GM23338 (cell line): ENCODE data around the gene SMG7. TPM values are rescaled to one million over a fixed set of nuclear protein-coding genes. Genes with fewer than 3 reads are reported as not detected.

Experiments used
- ATAC-seq: fragments of 200-7000 bp; cut with Tn5 transposase; 3 replicates; pipeline ENCODE4 v1.9.1; 2020
- DNase-seq: peaks from one replicate; pipeline ENCODE4 v3.0.0-alpha.2; 2015; ENCODE audit warnings: low spot score
- H2AFZ ChIP-seq: fragments of 200-600 bp; sonication (generic); 2 replicates; pipeline ENCODE4 v1.8.0; 2016; ENCODE audit warnings: antibody characterized with exemption, mild to moderate bottlenecking, moderate library complexity
- H3F3A ChIP-seq: fragments of 200-600 bp; sonication (generic); replicated peaks from 2 replicates; pipeline ENCODE4 v1.8.0; 2017; ENCODE audit warnings: antibody characterized with exemption, mixed run types, low read depth
- H3K27ac ChIP-seq: fragments of 200-600 bp; sonication (generic); 2 replicates; pipeline ENCODE4 v1.6.1; 2016; ENCODE audit warnings: low read depth
- H3K27me3 ChIP-seq: fragments of 200-600 bp; sonication (generic); 2 replicates; pipeline ENCODE4 v1.8.0; 2016; ENCODE audit warnings: mild to moderate bottlenecking, mixed run types, moderate library complexity; ENCODE audit not compliant: insufficient read depth
- H3K36me3 ChIP-seq: fragments of 200-600 bp; sonication (generic); 2 replicates; pipeline ENCODE4 v1.8.0; 2016; ENCODE audit warnings: mild to moderate bottlenecking; ENCODE audit not compliant: insufficient read depth
- H3K4me1 ChIP-seq: fragments of 200-600 bp; sonication (generic); 2 replicates; pipeline ENCODE4 v1.8.0; 2016; ENCODE audit warnings: mild to moderate bottlenecking, moderate library complexity; ENCODE audit not compliant: insufficient read depth
- H3K4me2 ChIP-seq: fragments of 200-600 bp; sonication (generic); 2 replicates; pipeline ENCODE4 v1.7.1; 2017; ENCODE audit warnings: mixed run types
- H3K4me3 ChIP-seq: fragments of 200-600 bp; sonication (generic); 2 replicates; pipeline ENCODE4 v1.6.1; 2016; ENCODE audit warnings: mixed run types
- H3K79me2 ChIP-seq: fragments of 200-600 bp; sonication (generic); replicated peaks from 2 replicates; pipeline ENCODE4 v1.8.0; 2017; ENCODE audit warnings: mild to moderate bottlenecking; ENCODE audit not compliant: insufficient read depth
- H3K9me2 ChIP-seq: fragments of 200-600 bp; sonication (generic); 2 replicates; pipeline ENCODE4 v1.8.0; 2017; ENCODE audit not compliant: insufficient read depth
- H4K20me1 ChIP-seq: fragments of 200-600 bp; sonication (generic); replicated peaks from 2 replicates; pipeline ENCODE4 v1.8.0; 2017; ENCODE audit warnings: mild to moderate bottlenecking; ENCODE audit not compliant: insufficient read depth
- H3K27ac Mint-ChIP-seq: 2 replicates; pipeline ENCODE4 v1.8.0; 2020; ENCODE audit warnings: inconsistent platforms, mild to moderate bottlenecking, moderate library complexity, mixed read lengths
- H3K27me3 Mint-ChIP-seq: 3 replicates; pipeline ENCODE4 v1.8.0; 2022; ENCODE audit warnings: low read depth, mild to moderate bottlenecking, moderate library complexity, mixed read lengths, inconsistent platforms; ENCODE audit not compliant: insufficient read depth, poor library complexity
- H3K36me3 Mint-ChIP-seq: 3 replicates; pipeline ENCODE4 v1.8.0; 2021; ENCODE audit warnings: low read depth, mild to moderate bottlenecking, inconsistent platforms, moderate library complexity, mixed read lengths
- H3K4me1 Mint-ChIP-seq: 3 replicates; pipeline ENCODE4 v1.8.0; 2020; ENCODE audit warnings: mild to moderate bottlenecking, inconsistent platforms, mixed read lengths
- H3K4me3 Mint-ChIP-seq: 3 replicates; pipeline ENCODE4 v1.8.0; 2021; ENCODE audit warnings: moderate library complexity, mild to moderate bottlenecking, inconsistent platforms, mixed read lengths
- H3K9me3 Mint-ChIP-seq: 3 replicates; pipeline ENCODE4 v1.8.0; 2020; ENCODE audit warnings: moderate library complexity, mild to moderate bottlenecking, inconsistent platforms, mixed read lengths
- CREB1 ChIP-seq: fragments of 250-450 bp; sonication (Bioruptor Pico); IDR thresholded peaks from 2 replicates; pipeline ENCODE4 v1.5.0; 2020; ENCODE audit warnings: low read depth, mild to moderate bottlenecking, moderate library complexity
- CTCF ChIP-seq, 2 experiments: fragments of 200-600 bp in 1 of 2; sonication (generic) in 1 of 2; conservative IDR thresholded peaks; 2 replicates each; pipeline versions ENCODE4 v1.5.1 to v1.6.1; 2016 to 2017; ENCODE audit warnings: antibody characterized with exemption in 2 of 2, low read depth in 2 of 2, mild to moderate bottlenecking in 2 of 2, moderate library complexity in 1 of 2
- EZH2 ChIP-seq: fragments of 200-600 bp; sonication (generic); IDR thresholded peaks from one replicate; pipeline ENCODE4 v1.8.0; 2017; ENCODE audit warnings: antibody characterized with exemption, mild to moderate bottlenecking, low read depth; ENCODE audit not compliant: unreplicated experiment
- EZH2phosphoT487 ChIP-seq: fragments of 200-600 bp; sonication (generic); IDR thresholded peaks from one replicate; pipeline ENCODE4 v1.8.1; 2018; ENCODE audit warnings: antibody characterized with exemption; ENCODE audit not compliant: unreplicated experiment
- JUNB ChIP-seq: IDR thresholded peaks from one replicate; pipeline ENCODE4 v1.6.1; 2016; ENCODE audit warnings: antibody characterized with exemption; ENCODE audit not compliant: unreplicated experiment
- STAT1 ChIP-seq: IDR thresholded peaks from one replicate; pipeline ENCODE4 v1.6.1; 2016; ENCODE audit warnings: antibody characterized with exemption; ENCODE audit not compliant: unreplicated experiment
- ZNF114 ChIP-seq: fragments of 250-450 bp; sonication (Bioruptor Pico); IDR thresholded peaks from 2 replicates; pipeline ENCODE4 v1.5.0; 2020; ENCODE audit warnings: mild to moderate bottlenecking, moderate library complexity
- ZNF331 ChIP-seq: fragments of 250-450 bp; sonication (Bioruptor Pico); IDR thresholded peaks from 2 replicates; pipeline ENCODE4 v1.5.0; 2020; ENCODE audit warnings: low read depth, mild to moderate bottlenecking, moderate library complexity
- ZNF462 ChIP-seq: fragments of 250-450 bp; sonication (Bioruptor Pico); IDR thresholded peaks from 2 replicates; pipeline ENCODE4 v1.5.0; 2020; ENCODE audit warnings: mild to moderate bottlenecking, moderate library complexity
- polyA plus RNA-seq: library from polyadenylated mRNA; unstranded; fragments of >200 nt; fragmentation: Nextera tagmentation; extraction: Ambion mirVana; gene quantifications from 2 replicates; pipeline ENCODE4 v1.2.1, GENCODE V29; 2016
- total RNA-seq: library from RNA; depleted of rRNA; stranded (reverse); fragments of >200 nt; shearing (Covaris generic); gene quantifications from 2 replicates; pipeline ENCODE4 v1.2.3, GENCODE V29; 2014

Gene SMG7
- total and polyA plus RNA-seq, 2 experiments from 2014 or later: 33.0 to 79.4 TPM

- no peaks in the 10 kb centered on the region for H3K9me3 Mint-ChIP-seq
- H3K4me3 Mint-ChIP-seq: no peak overlapping the region
- Histone ChIP-seq H3K4me2 (no peak overlapping the region), H3K4me1 (no peaks in the 10 kb centered on the region), H3F3A (no peaks in the 10 kb centered on the region), H3K27ac (no peak overlapping the region), H3K36me3 (no peaks in the 10 kb centered on the region), H3K79me2 (no peaks in the 10 kb centered on the region), H4K20me1 (no peaks in the 10 kb centered on the region), H2AFZ (no peak overlapping the region), H3K27me3 (no peaks in the 10 kb centered on the region), H3K4me3 (no peak overlapping the region), H3K9me2 (no peaks in the 10 kb centered on the region)
- H3K27ac Mint-ChIP-seq: no peak overlapping the region
- H3K4me1 Mint-ChIP-seq: no peaks in the 10 kb centered on the region
- DNase-seq (no peak), ATAC-seq (no peak)
- H3K27me3 Mint-ChIP-seq: peaks cover 7% of the 10 kb centered on the region
- no peaks in the 10 kb centered on the region for H3K36me3 Mint-ChIP-seq
- TF ChIP-seq EZH2phosphoT487 (no peak), CTCF (conservative IDR thresholded peaks at IDR 0.05; ENCODE audit: low read depth in 2 of 2) (no peak), ZNF331 (no peak), EZH2 (no peak), STAT1 (no peak), JUNB (no peak), CREB1 (CRISPR knock-in tag) (no peak)
These were observed 90.4 kb downstream of the SMG7 start for GRCh38 chr1:183562701-183563100.

GRCh38 chr1:183565261-183565660 lies 93.0 kb downstream of the SMG7 start:
- Mint-ChIP-seq H3K27me3 (peaks cover 7% of the 10 kb centered on the region), H3K27ac (no peak overlapping the region), H3K9me3 (no peaks in the 10 kb centered on the region), H3K36me3 (no peaks in the 10 kb centered on the region), H3K4me1 (no peaks in the 10 kb centered on the region), H3K4me3 (no peak overlapping the region)
- Histone ChIP-seq H3K79me2 (no peaks in the 10 kb centered on the region), H3K9me2 (no peaks in the 10 kb centered on the region), H4K20me1 (no peaks in the 10 kb centered on the region), H3F3A (no peaks in the 10 kb centered on the region), H3K4me2 (no peak overlapping the region), H3K27me3 (no peaks in the 10 kb centered on the region), H2AFZ (no peak overlapping the region), H3K27ac (no peak overlapping the region), H3K4me3 (no peak overlapping the region), H3K36me3 (no peaks in the 10 kb centered on the region), H3K4me1 (no peaks in the 10 kb centered on the region)
- no peak for TF ChIP-seq ZNF331
- TF ChIP-seq ZNF462 (CRISPR knock-in tag): no peak
- no peak for TF ChIP-seq CREB1 (CRISPR knock-in tag)
- TF ChIP-seq EZH2phosphoT487: no peak
- no peak for TF ChIP-seq ZNF114 (CRISPR knock-in tag)
- no peak for TF ChIP-seq EZH2
- ATAC-seq: no peak
- DNase-seq: no peak
